ENCODE results near the gene SRSF2.
"Not testable (repeated sequence)": the region's sequence is repeated elsewhere in the genome, so short reads cannot be mapped to it uniquely, and the experiment has no call there.

Gene SRSF2

GRCh38 chr17:76725580-76726230 lies 11.4 kb downstream of the SRSF2 start (continued):
- TF ChIP-seq ZFP30 (CRISPR knock-in tag; IDR thresholded peaks at IDR 0.05) = no peak
- no peak for TF ChIP-seq PATZ1 (CRISPR knock-in tag; IDR thresholded peaks at IDR 0.05; ENCODE audit: borderline replicate concordance)
- no peak for TF ChIP-seq RARB (CRISPR knock-in tag; IDR thresholded peaks at IDR 0.05)
- no peak for TF ChIP-seq CSDC2 (CRISPR knock-in tag; IDR thresholded peaks at IDR 0.05)
- no peak for TF ChIP-seq PPARA (CRISPR knock-in tag; IDR thresholded peaks at IDR 0.05; ENCODE audit: borderline replicate concordance)

- no peak for ATAC-seq
- no peak for TF ChIP-seq POU6F1 (CRISPR knock-in tag; IDR thresholded peaks at IDR 0.05; ENCODE audit: borderline replicate concordance, low read depth)
- TF ChIP-seq TSHZ2 (CRISPR knock-in tag; IDR thresholded peaks at IDR 0.05) = no peak
- no peak for TF ChIP-seq CSRNP3 (CRISPR knock-in tag; IDR thresholded peaks at IDR 0.05)
- TF ChIP-seq TCF4 (CRISPR knock-in tag; IDR thresholded peaks at IDR 0.05; ENCODE audit: borderline replicate concordance) = no peak
- TF ChIP-seq SNAI2 (CRISPR knock-in tag; IDR thresholded peaks at IDR 0.05) = no peak
- no peak for TF ChIP-seq ZNF8 (CRISPR knock-in tag; IDR thresholded peaks at IDR 0.05)
- no peak for TF ChIP-seq ZNF565 (CRISPR knock-in tag; conservative IDR thresholded peaks at IDR 0.05; ENCODE audit: low read depth)
- TF ChIP-seq PATZ1 (CRISPR knock-in tag; IDR thresholded peaks at IDR 0.05; ENCODE audit: borderline replicate concordance) = no peak
- TF ChIP-seq ZFP3 (CRISPR knock-in tag; IDR thresholded peaks at IDR 0.05) = no peak
- no peak for TF ChIP-seq PPARA (CRISPR knock-in tag; IDR thresholded peaks at IDR 0.05; ENCODE audit: borderline replicate concordance)
- no peak for TF ChIP-seq ISL1 (CRISPR knock-in tag; IDR thresholded peaks at IDR 0.05)
- no peak for TF ChIP-seq BACH2 (CRISPR knock-in tag; IDR thresholded peaks at IDR 0.05; ENCODE audit: borderline replicate concordance)
- no peak for TF ChIP-seq OSR1 (CRISPR knock-in tag; IDR thresholded peaks at IDR 0.05)
- TF ChIP-seq RARB (CRISPR knock-in tag; IDR thresholded peaks at IDR 0.05) = no peak
- no peak for TF ChIP-seq ZC3H10 (CRISPR knock-in tag; IDR thresholded peaks at IDR 0.05)
These were observed 13.3 kb downstream of the SRSF2 start for GRCh38 chr17:76723812-76724211.

GRCh38 chr17:76722977-76723376 lies 14.2 kb downstream of the SRSF2 start:
- not testable (repeated sequence) for ATAC-seq

GRCh38 chr17:76722279-76722678 lies 14.9 kb downstream of the SRSF2 start:
- no peak for ATAC-seq
- TF ChIP-seq CSRNP3 (CRISPR knock-in tag; IDR thresholded peaks at IDR 0.05) (no peak), TSHZ2 (CRISPR knock-in tag; IDR thresholded peaks at IDR 0.05) (no peak), CREB5 (CRISPR knock-in tag; IDR thresholded peaks at IDR 0.05; ENCODE audit: low read depth) (no peak), TOX (CRISPR knock-in tag; IDR thresholded peaks at IDR 0.05; ENCODE audit: borderline replicate concordance) (no peak), RARB (CRISPR knock-in tag; IDR thresholded peaks at IDR 0.05) (no peak), TCF4 (CRISPR knock-in tag; IDR thresholded peaks at IDR 0.05; ENCODE audit: borderline replicate concordance) (no peak), PPARA (CRISPR knock-in tag; IDR thresholded peaks at IDR 0.05; ENCODE audit: borderline replicate concordance) (no peak), ESRRG (CRISPR knock-in tag; IDR thresholded peaks at IDR 0.05) (no peak)
